ENCODE data around the gene PARP9. TPM values are rescaled to one million over a fixed set of nuclear protein-coding genes. Genes with fewer than 3 reads are reported as not detected.
"Not testable (repeated sequence)": the region's sequence is repeated elsewhere in the genome, so short reads cannot be mapped to it uniquely, and the experiment has no call there.

PARP9 gene
- total RNA-seq, 2 donors from 2014 or later = 13.2 to 17.1 TPM

- intact Hi-C loops (cut with DNase I) = no loop called here
- TF ChIP-seq CTCF (IDR thresholded peaks at IDR 0.05) (no peak), POLR2A (IDR thresholded peaks at IDR 0.05) (no peak)
- H3K27me3 ChIP-seq = no peaks in the 10 kb centered on the region
- H3K27ac ChIP-seq = peak overlapping the region; percentile 87 to 97 (median 96)
- peaks cover 48% of the 10 kb centered on the region for H3K4me1 ChIP-seq
- H3K36me3 ChIP-seq (replicated peaks in 1 of 2; ENCODE audit: insufficient read depth in 1 of 2, low read depth in 2 of 2) = no peaks in the 10 kb centered on the region
- H3K9me3 ChIP-seq = no peaks in the 10 kb centered on the region
- ATAC-seq (no peak), DNase-seq (no peak)
- H3K4me3 ChIP-seq = peak overlapping the region; percentile 92 to 93
- WGBS, 2 donors = 7 to 8% methylated on average over 19 of the region's 19 CpGs
Observed at GRCh38 chr3:122513386-122514122, 50.5 kb downstream of the PARP9 start.

GRCh38 chr3:122512284-122512683, 51.8 kb downstream of the PARP9 start:
- TF ChIP-seq CTCF (IDR thresholded peaks at IDR 0.05) (no peak), POLR2A (IDR thresholded peaks at IDR 0.05) (no peak)

GRCh38 chr3:122510878-122511535, 53.1 kb downstream of the PARP9 start:
- intact Hi-C loops (cut with DNase I) = no loop called here
- Histone ChIP-seq H3K27ac (no peak overlapping the region), H3K9me3 (no peaks in the 10 kb centered on the region), H3K4me1 (peaks cover 52% of the 10 kb centered on the region), H3K27me3 (no peaks in the 10 kb centered on the region), H3K36me3 (replicated peaks in 1 of 2; ENCODE audit: insufficient read depth in 1 of 2, low read depth in 2 of 2) (no peaks in the 10 kb centered on the region), H3K4me3 (no peak overlapping the region)
- DNase-seq (peak in 1 of 4 donors; percentile 19), ATAC-seq (no peak)
- no peak for TF ChIP-seq CTCF (IDR thresholded peaks at IDR 0.05)
- no peak for TF ChIP-seq POLR2A (IDR thresholded peaks at IDR 0.05)
- 50 to 66% methylated on average over 8 of the region's 8 CpGs for WGBS, 2 donors

More at GRCh38 chr3:122512284-122512683, 51.8 kb downstream of the PARP9 start:
- H3K27ac ChIP-seq = no peak overlapping the region
- DNase-seq (no peak), ATAC-seq (no peak)
- H3K27me3 ChIP-seq = no peaks in the 10 kb centered on the region
- no peaks in the 10 kb centered on the region for H3K36me3 ChIP-seq (replicated peaks in 1 of 2; ENCODE audit: insufficient read depth in 1 of 2, low read depth in 2 of 2)
- H3K4me3 ChIP-seq = no peak overlapping the region
- 92% methylated on average over 15 of the region's 15 CpGs for WGBS, 2 donors
- peaks cover 52% of the 10 kb centered on the region for H3K4me1 ChIP-seq
- intact Hi-C loops (cut with DNase I) = no loop called here
- no peaks in the 10 kb centered on the region for H3K9me3 ChIP-seq

GRCh38 chr3:122508944-122509343, 55.2 kb downstream of the PARP9 start:
- H3K4me3 ChIP-seq; H3K27ac ChIP-seq; H3K36me3 ChIP-seq (replicated peaks in 1 of 2; ENCODE audit: insufficient read depth in 1 of 2, low read depth in 2 of 2); intact Hi-C loops (cut with DNase I); H3K9me3 ChIP-seq; H3K27me3 ChIP-seq: not testable (repeated sequence)
- ATAC-seq = peak; percentile 67
- DNase-seq = peak; percentile 61 to 78 (median 70)
- H3K4me1 ChIP-seq = peaks cover 52% of the 10 kb centered on the region
- WGBS, 2 donors = 60 to 66% methylated on average over 9 of the region's 9 CpGs

GRCh38 chr3:122508135-122508914, 55.8 kb downstream of the PARP9 start:
- H3K4me3 ChIP-seq = no peak overlapping the region
- H3K9me3 ChIP-seq = no peaks in the 10 kb centered on the region
- no peaks in the 10 kb centered on the region for H3K36me3 ChIP-seq (replicated peaks in 1 of 2; ENCODE audit: insufficient read depth in 1 of 2, low read depth in 2 of 2)
- H3K4me1 ChIP-seq = peaks cover 47% of the 10 kb centered on the region
- DNase-seq (no peak), ATAC-seq (no peak)
- no peaks in the 10 kb centered on the region for H3K27me3 ChIP-seq
- H3K27ac ChIP-seq = peak overlapping the region in 1 of 4 donors; percentile 19
- intact Hi-C loops (cut with DNase I) = no loop called here
- TF ChIP-seq POLR2A (IDR thresholded peaks at IDR 0.05) (no peak), CTCF (IDR thresholded peaks at IDR 0.05) (no peak)
- WGBS, 2 donors = 84 to 85% methylated on average over 2 of the region's 2 CpGs

All from body of pancreas (tissue), 4 donors.